H1 (cell line): ENCODE data around the gene PPCDC. TPM values are rescaled to one million over a fixed set of nuclear protein-coding genes. Genes with fewer than 3 reads are reported as not detected.

Source experiments
- RNF2 ChIP-seq: fragments of 200-900, 300-1000 bp; sonication (generic); IDR thresholded peaks from 2 replicates; pipeline ENCODE4 v1.7.1; 2016; ENCODE audit warnings: borderline replicate concordance, low read depth, mild to moderate bottlenecking, antibody characterized with exemption, low read length; ENCODE audit not compliant: poor library complexity, severe bottlenecking; ENCODE audit errors: missing control alignments
- SIN3A ChIP-seq, 2 experiments: IDR thresholded peaks in 1 of 2; conservative IDR thresholded peaks in 1 of 2; 2 replicates each; pipeline ENCODE4 v1.6.1; 2011 to 2012; ENCODE audit warnings: low read length in 2 of 2, improper control_type of control experiment in 1 of 2, low read depth in 1 of 2, mild to moderate bottlenecking in 1 of 2
- SRF ChIP-seq: IDR thresholded peaks from 2 replicates; pipeline ENCODE4 v1.6.1; 2011; ENCODE audit warnings: mild to moderate bottlenecking, low read depth, low read length, moderate library complexity
- polyA plus RNA-seq, 7 experiments: library from polyadenylated mRNA; depleted of rRNA in 3 of 7; stranded (reverse) in 5 of 7; unstranded in 2 of 7; fragments of >200 nt in 5 of 7; fragments of 200-250 nt in 2 of 7; gene quantifications; 1 replicate in 5 of 7; 2 replicates in 1 of 7; 4 replicates in 1 of 7; pipeline versions ENCODE4 v1.2.1 to v1.2.3, GENCODE V29; 2011 to 2013; ENCODE audit warnings: missing spikeins in 2 of 7, mixed read lengths in 2 of 7
- total RNA-seq: library from RNA; stranded (reverse); fragmentation: NEBNext Ultra II Directional; extraction: Animal tissue kit (Norgen Biotek cat#: 25700); gene quantifications from 2 replicates; pipeline ENCODE4 v1.2.1, GENCODE V29; 2021

PPCDC gene
- total and polyA plus RNA-seq, 2 of the 8 experiments (the other 6 are each of a cell fraction or from before 2014, with no cell fraction given): 11.3 to 29.7 TPM

DNA sequence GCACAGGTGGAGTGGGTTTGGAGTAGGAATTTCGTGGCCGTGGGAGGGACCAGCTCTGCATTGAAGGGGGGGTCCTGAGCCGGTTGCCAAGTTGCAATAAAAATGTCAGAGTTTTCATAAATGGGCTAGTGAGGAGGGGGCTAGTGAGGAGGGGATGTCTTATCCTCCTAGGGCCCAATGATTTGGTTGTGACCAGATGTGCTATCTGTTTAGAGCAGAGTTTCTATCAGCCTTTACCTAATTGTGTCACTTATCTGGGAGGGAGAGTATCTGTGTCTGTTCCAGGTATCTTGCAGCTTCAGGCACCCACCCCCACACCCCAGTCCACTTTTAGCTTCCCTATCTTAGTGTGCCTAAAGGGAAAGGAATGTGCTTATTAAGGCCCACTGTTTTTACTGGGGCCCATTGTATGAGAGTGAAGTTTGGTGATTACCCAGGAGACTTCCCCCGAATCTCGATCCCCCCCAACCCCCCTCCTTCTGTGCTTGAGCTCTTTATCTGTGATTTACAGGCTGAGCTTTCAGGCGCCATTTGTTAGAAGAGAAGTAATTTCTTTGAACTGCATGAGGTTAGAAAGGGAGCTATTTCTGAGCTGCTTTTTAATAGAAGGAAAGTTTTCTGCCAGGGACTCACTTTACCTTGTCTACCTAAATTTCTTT is 42.6 kb downstream of the PPCDC start (continued):
- no peak for TF ChIP-seq SRF
- no peak for TF ChIP-seq RNF2
- no peak for TF ChIP-seq SIN3A (conservative IDR thresholded peaks at IDR 0.05 in 1 of 2, IDR thresholded peaks at IDR 0.05 in 1 of 2; ENCODE audit: low read depth in 1 of 2, low read length in 2 of 2)
